AG10803 (cell line): ENCODE data around the gene RHBDL2.
"Not testable (repeated sequence)": the region's sequence is repeated elsewhere in the genome, so short reads cannot be mapped to it uniquely, and the experiment has no call there.

ENCODE experiments used
- DNase-seq: peaks from one replicate; pipeline ENCODE4 v3.0.0; 2010; ENCODE audit warnings: low read depth
- H3K4me3 ChIP-seq: 2 replicates; pipeline ENCODE4 v1.5.1; 2011; ENCODE audit warnings: mild to moderate bottlenecking, low read length, control low read depth
- TF ChIP-seq, protein P1 (sequence below): conservative IDR thresholded peaks from 2 replicates; pipeline ENCODE4 v1.5.1; 2011; ENCODE audit warnings: mild to moderate bottlenecking, low read length, control low read depth, inconsistent platforms

The RHBDL2 gene

DNA sequence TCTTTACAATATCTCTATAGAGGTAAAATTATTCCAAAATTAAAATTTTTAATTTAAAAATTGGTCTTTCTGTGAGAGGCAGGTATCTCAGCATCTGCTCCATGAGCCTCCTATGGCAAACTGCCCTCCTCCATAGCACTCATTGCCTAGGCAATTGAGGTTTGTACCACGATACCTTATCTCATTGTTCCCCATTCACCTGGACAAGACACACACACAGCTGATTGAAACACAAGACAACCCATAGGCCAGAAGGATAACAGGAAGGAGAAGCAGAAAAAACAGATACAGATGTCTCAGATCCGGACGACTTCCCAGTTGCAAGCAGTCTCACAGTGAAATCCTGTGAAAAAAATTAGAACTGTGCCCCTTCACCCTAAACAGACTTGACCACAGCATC lies 24.3 kb downstream of the RHBDL2 start:
- TF ChIP-seq, protein P1, sequence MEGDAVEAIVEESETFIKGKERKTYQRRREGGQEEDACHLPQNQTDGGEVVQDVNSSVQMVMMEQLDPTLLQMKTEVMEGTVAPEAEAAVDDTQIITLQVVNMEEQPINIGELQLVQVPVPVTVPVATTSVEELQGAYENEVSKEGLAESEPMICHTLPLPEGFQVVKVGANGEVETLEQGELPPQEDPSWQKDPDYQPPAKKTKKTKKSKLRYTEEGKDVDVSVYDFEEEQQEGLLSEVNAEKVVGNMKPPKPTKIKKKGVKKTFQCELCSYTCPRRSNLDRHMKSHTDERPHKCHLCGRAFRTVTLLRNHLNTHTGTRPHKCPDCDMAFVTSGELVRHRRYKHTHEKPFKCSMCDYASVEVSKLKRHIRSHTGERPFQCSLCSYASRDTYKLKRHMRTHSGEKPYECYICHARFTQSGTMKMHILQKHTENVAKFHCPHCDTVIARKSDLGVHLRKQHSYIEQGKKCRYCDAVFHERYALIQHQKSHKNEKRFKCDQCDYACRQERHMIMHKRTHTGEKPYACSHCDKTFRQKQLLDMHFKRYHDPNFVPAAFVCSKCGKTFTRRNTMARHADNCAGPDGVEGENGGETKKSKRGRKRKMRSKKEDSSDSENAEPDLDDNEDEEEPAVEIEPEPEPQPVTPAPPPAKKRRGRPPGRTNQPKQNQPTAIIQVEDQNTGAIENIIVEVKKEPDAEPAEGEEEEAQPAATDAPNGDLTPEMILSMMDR: no peak
- no peak for DNase-seq
- no peak overlapping the region for H3K4me3 ChIP-seq

DNA sequence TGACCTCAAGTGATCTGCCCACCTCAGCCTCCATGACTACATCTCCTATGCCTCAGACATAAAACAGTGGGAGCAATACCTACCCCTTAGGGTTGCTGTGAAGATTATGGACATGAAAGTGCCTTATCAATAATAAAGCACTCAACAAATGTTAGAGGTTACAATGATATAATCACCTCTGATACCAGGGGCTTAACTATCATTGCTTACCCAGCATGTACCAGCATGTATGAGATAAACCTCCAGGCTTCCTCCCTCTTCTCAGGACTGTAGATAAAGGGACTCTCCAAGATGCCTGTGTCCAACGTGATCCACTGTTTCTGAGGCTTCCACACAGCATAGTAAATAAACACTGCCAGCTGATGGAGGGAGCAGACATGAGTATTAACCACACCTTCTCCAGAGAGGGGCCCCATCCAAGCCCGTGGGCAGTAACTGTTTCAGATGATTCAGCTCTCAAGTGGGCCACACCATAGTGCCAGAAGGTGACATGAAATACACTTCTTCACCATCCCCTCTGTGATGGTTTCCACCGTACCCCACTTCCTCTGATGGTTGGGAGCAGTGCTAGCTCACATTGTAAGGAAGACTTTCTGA lies 26.2 kb downstream of the RHBDL2 start:
- H3K4me3 ChIP-seq: no peak overlapping the region
- no peak for DNase-seq
- TF ChIP-seq, protein P1: no peak

DNA sequence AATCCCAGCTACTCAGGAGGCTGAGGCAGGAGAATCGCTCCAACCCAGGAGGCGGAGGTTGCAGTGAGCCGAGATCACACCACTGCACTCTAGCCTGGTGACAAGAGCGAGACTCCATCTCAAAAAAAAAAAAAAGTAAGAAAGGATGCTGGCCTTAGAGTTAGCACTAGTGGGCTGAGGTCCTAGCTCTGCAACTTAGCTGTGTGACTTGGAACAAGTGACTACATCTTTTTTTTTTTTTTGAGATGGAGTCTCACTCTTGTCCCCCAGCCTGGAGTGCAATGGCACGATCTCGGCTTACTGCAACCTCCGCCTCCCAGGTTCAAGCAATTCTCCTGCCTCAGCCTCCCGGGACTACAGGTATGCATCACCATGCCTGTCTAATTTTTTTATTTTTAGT lies 26.7 kb downstream of the RHBDL2 start:
- not testable (repeated sequence) for H3K4me3 ChIP-seq, DNase-seq

DNA sequence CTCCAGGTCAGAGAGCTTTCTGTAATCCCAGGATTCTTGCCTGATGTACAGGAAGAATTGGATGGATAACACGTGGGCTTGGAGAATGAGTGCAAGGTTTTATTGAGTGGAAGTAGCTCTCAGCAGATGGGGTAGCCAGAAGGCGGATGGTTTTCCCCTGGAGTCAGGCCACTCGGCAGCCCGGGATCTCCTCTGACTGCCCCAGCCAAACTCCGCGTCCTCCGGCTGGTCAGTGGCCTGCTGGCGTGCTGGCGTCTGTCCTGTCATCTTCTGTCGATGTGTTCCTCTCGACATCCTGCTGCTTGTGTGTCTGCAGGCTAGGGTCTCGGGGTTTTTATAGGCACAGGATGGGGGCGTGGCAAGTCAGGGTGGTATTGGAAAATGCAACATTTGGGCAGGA lies 32.8 kb downstream of the RHBDL2 start:
- no peak overlapping the region for H3K4me3 ChIP-seq
- no peak for DNase-seq
- TF ChIP-seq, protein P1: no peak

DNA sequence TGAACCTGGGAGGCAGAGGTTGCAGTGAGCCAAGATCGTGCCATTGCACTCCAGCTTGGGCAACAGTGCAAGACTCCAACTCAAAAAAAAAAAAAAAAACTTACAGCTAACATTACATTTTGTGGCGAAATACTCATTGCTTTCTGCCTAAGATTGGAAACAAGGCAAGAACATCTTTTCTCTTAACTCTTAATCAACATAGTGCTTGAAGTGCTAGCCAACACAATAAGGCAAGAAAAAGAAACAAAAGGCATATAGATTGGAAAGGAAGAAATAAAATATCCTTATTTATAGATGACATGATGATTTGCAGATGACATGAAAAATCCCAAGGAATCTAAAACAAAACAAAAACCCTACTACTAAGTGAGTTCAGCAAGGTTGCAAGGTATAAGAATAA lies 35.6 kb downstream of the RHBDL2 start:
- H3K4me3 ChIP-seq: no peak overlapping the region
- TF ChIP-seq, protein P1: no peak
- DNase-seq: no peak

DNA sequence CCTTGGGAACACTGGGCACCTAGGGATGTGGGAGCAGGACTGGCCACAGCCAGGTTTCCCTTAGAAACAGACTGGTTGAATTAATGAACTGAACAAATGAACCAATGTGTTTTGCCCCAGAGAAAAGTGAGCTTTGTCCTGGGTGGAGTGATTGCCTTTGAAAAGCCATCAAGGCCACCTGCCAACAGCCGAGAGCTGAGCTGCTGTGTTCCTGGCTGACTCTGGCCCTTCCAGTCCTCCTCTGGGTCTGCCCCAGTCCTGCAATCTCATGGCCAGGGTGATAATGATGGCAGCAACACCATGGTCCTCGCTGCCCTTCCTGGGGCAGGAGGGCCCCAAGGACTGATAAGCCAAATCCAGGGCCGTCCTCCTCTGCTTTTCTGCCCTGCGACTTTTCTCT lies 42.1 kb downstream of the RHBDL2 start:
- TF ChIP-seq, protein P1: no peak

DNA sequence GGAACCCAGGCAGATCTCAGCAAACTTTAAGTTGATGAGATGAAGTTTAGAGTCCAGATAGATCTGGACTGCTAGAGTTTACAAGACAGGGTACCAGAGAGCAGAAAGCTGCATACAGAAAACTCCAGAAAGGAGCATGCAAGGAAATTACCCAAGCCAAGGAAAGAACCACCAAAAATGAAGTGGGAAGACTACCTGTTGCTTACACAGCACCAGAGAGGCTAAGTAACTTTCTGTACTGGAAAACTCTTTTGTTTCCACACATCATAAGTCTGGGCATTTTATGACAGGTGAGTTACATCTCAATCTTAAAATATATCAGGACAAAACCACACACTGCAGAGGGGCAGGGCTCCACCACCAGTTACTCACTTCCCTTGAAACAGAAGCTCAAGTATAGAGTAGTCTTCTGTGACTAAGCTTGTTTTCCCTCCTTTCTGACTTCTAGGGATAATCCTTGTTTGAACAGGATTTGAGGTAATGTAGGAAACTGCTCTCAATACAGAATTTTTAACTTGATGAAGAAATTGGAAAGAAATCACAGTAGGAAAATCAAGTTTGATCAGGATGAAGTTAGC lies 42.9 kb downstream of the RHBDL2 start:
- no peak for DNase-seq
- H3K4me3 ChIP-seq: no peak overlapping the region
- TF ChIP-seq, protein P1: no peak

More for the DNA sequence above, 42.1 kb downstream of the RHBDL2 start:
- DNase-seq: no peak
- no peak overlapping the region for H3K4me3 ChIP-seq
